ENCODE results near the gene EXOC5. TPM values are rescaled to one million over a fixed set of nuclear protein-coding genes. Genes with fewer than 3 reads are reported as not detected.
"Not testable (repeated sequence)": the region's sequence is repeated elsewhere in the genome, so short reads cannot be mapped to it uniquely, and the experiment has no call there.

EXOC5 gene
- total RNA-seq, 1 donor from 2014 or later: 70.2 TPM

GRCh38 chr14:57273236-57273635, 4.5 kb upstream of the EXOC5 start:
- H3K27me3 ChIP-seq (ENCODE audit: low read depth): no peaks in the 10 kb centered on the region
- TF ChIP-seq, protein P1, sequence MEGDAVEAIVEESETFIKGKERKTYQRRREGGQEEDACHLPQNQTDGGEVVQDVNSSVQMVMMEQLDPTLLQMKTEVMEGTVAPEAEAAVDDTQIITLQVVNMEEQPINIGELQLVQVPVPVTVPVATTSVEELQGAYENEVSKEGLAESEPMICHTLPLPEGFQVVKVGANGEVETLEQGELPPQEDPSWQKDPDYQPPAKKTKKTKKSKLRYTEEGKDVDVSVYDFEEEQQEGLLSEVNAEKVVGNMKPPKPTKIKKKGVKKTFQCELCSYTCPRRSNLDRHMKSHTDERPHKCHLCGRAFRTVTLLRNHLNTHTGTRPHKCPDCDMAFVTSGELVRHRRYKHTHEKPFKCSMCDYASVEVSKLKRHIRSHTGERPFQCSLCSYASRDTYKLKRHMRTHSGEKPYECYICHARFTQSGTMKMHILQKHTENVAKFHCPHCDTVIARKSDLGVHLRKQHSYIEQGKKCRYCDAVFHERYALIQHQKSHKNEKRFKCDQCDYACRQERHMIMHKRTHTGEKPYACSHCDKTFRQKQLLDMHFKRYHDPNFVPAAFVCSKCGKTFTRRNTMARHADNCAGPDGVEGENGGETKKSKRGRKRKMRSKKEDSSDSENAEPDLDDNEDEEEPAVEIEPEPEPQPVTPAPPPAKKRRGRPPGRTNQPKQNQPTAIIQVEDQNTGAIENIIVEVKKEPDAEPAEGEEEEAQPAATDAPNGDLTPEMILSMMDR (IDR thresholded peaks at IDR 0.05): no peak
- DNase-seq: no peak
- H3K27ac ChIP-seq: no peak overlapping the region
- intact Hi-C loops (cut with DNase I): no loop called here
- ATAC-seq: no peak
- H3K9me3 ChIP-seq: no peaks in the 10 kb centered on the region
- H3K4me3 ChIP-seq: no peak overlapping the region
- H3K36me3 ChIP-seq: peaks cover 21% of the 10 kb centered on the region
- peaks cover 25% of the 10 kb centered on the region for H3K4me1 ChIP-seq

GRCh38 chr14:57266065-57266464, 2.6 kb downstream of the EXOC5 start:
- no peaks in the 10 kb centered on the region for H3K27me3 ChIP-seq (ENCODE audit: low read depth)
- H3K4me1 ChIP-seq: peaks cover 43% of the 10 kb centered on the region
- DNase-seq: no peak
- ATAC-seq: no peak
- no peak overlapping the region for H3K27ac ChIP-seq
- H3K36me3 ChIP-seq: no peaks in the 10 kb centered on the region
- intact Hi-C loops (cut with DNase I): no loop called here
- TF ChIP-seq, protein P1 (IDR thresholded peaks at IDR 0.05): no peak
- no peak overlapping the region for H3K4me3 ChIP-seq
- no peaks in the 10 kb centered on the region for H3K9me3 ChIP-seq

DNA sequence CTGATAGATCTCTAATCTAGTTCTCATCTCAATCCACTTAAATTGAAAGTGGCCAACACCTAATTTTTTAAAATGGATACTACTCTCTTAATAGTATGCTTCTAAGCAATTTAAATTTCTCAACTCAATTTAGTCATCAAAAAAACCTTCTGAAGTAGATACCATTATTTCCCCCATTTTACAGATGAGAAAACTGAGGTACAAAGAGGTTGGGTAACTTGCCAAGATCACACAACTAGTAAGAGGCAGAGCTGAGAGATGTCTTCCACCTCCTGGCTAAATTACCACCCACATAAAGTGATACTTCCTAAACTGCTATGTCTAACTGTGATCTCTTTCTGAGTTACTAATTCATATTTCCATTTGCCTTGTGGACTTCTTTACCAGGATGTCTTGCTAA, 6.6 kb downstream of the EXOC5 start:
- Histone ChIP-seq H3K27ac (no peak overlapping the region), H3K36me3 (no peaks in the 10 kb centered on the region), H3K4me1 (peaks cover 20% of the 10 kb centered on the region), H3K9me3 (no peaks in the 10 kb centered on the region), H3K27me3 (ENCODE audit: low read depth) (no peaks in the 10 kb centered on the region), H3K4me3 (no peak overlapping the region)
- TF ChIP-seq, protein P1 (IDR thresholded peaks at IDR 0.05): no peak
- no peak for DNase-seq
- intact Hi-C loops (cut with DNase I): no loop called here
- no peak for ATAC-seq

GRCh38 chr14:57261604-57262003, 7.1 kb downstream of the EXOC5 start:
- no peak for ATAC-seq
- Histone ChIP-seq H3K4me1 (peaks cover 15% of the 10 kb centered on the region), H3K27ac (no peak overlapping the region), H3K27me3 (ENCODE audit: low read depth) (no peaks in the 10 kb centered on the region), H3K4me3 (no peak overlapping the region), H3K9me3 (no peaks in the 10 kb centered on the region), H3K36me3 (no peaks in the 10 kb centered on the region)
- no peak for DNase-seq
- TF ChIP-seq, protein P1 (IDR thresholded peaks at IDR 0.05): no peak
- intact Hi-C loops (cut with DNase I): no loop called here

DNA sequence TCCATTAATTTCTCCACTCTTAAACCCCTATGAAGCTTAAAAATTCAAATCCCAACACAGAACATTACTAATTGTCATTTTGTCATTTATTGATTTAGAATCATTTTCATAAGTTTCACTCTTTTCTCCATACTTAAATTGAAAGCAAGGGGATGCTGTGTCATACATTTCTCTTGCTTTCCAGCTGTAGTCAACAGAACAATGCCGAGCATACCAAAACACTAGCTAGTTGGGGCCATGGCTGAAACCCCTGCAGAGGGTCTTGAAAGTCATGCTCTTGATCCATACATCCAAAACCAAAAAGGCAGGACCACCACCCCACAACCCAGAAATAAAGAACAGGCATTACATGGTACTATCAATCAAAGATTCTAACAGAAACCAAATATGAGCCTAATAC, 9.0 kb downstream of the EXOC5 start:
- intact Hi-C loops (cut with DNase I): no loop called here
- H3K9me3 ChIP-seq: no peaks in the 10 kb centered on the region
- TF ChIP-seq, protein P1 (IDR thresholded peaks at IDR 0.05): no peak

DNA sequence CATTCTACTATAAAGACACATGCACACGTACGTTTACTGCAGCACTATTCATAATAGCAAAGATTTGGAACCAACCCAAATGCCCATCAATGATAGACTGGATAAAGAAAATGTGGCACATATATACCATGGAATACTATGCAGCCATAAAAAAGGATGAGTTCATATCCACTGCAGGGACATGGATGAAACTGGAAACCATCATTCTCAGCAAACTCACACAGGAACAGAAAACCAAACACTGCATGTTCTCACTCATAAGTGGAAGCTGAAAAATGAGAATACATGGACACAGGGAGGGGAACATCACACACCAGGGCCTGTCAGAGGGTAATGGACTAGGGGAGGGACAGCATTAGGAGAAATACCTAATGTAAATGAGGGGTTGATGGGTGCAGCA, 10.5 kb downstream of the EXOC5 start:
- H3K4me3 ChIP-seq; H3K9me3 ChIP-seq; H3K27ac ChIP-seq; DNase-seq; intact Hi-C loops (cut with DNase I); H3K4me1 ChIP-seq; ATAC-seq; H3K36me3 ChIP-seq; H3K27me3 ChIP-seq (ENCODE audit: low read depth): not testable (repeated sequence)

More for the DNA sequence above, 9.0 kb downstream of the EXOC5 start:
- ATAC-seq (no peak), DNase-seq (no peak)
- Histone ChIP-seq H3K36me3 (no peaks in the 10 kb centered on the region), H3K4me3 (no peak overlapping the region), H3K27me3 (ENCODE audit: low read depth) (no peaks in the 10 kb centered on the region), H3K4me1 (no peaks in the 10 kb centered on the region), H3K27ac (no peak overlapping the region)

All from lower lobe of right lung (tissue), 2 donors.